ENCODE results near the gene CELF4. TPM values are rescaled to one million over a fixed set of nuclear protein-coding genes. Genes with fewer than 3 reads are reported as not detected.

Gene CELF4
- total and polyA plus RNA-seq, 2 of the 4 experiments (the other 2 are of a cell fraction) = not detected

DNA sequence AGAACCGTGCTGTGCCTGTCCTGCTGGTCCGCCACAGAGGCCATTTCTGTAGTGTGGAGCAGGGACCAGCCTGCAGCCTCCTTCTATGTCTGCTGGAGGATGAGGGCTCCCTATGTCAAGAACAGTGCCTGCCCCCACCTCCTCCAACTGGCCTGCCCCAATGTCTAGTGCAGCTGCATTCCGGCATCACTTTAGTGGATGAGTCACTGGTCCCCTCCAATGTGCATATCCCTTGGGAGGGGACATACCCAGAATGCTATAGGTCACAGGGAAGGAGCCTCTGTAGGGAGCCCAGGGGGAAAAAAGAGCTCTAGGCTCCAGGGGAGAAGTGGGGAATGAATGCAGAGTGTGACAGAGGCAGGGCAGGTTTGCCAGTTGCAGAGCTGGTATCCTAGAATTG, 219.6 kb downstream of the CELF4 start:
- CTCF ChIA-PET = interaction anchor here (0.6 kb wide), 1 partner anchor 412 kb away, joined by 3 read pairs; no protein-coding TSS in a partner anchor
- Histone ChIP-seq H3K9me3 (ENCODE audit: control insufficient read depth, insufficient read depth, low read length) (no peaks in the 10 kb centered on the region), H3K79me1 (ENCODE audit: low read depth in 1 of 2, low read length in 2 of 2) (no peaks in the 10 kb centered on the region), H2BK15ac (ENCODE audit: low read depth, low read length) (no peak overlapping the region), H3K27me3 (ENCODE audit: control insufficient read depth, insufficient read depth, low read length) (peaks cover 26% of the 10 kb centered on the region), H3K18ac (ENCODE audit: low read depth, low read length) (no peak overlapping the region), H3K27ac (ENCODE audit: insufficient read depth, low read length) (no peak overlapping the region), H3K36me3 (ENCODE audit: control insufficient read depth, insufficient read depth, low read length) (no peaks in the 10 kb centered on the region), H2BK5ac (ENCODE audit: low read depth, low read length, poor library complexity, severe bottlenecking) (no peak overlapping the region), H3K56ac (ENCODE audit: extremely low read depth, insufficient read depth, low read length) (no peak overlapping the region), H4K91ac (ENCODE audit: insufficient read depth, low read depth, low read length) (no peak overlapping the region), H2BK120ac (ENCODE audit: low read depth, low read length) (no peak overlapping the region), H4K8ac (ENCODE audit: low read depth in 2 of 2, low read length in 2 of 2) (no peak overlapping the region), H4K20me1 (ENCODE audit: insufficient read depth, low read length) (no peaks in the 10 kb centered on the region), H2AK5ac (ENCODE audit: low read depth, low read length) (no peak overlapping the region), H2AK9ac (replicated peaks; ENCODE audit: low read depth, low read length, poor library complexity) (no peak overlapping the region), H3K9ac (ENCODE audit: low read depth, low read length) (no peak overlapping the region), H2AFZ (replicated peaks; ENCODE audit: low read length, poor library complexity) (no peak overlapping the region), H3K4me1 (ENCODE audit: control insufficient read depth, insufficient read depth, low read length) (no peaks in the 10 kb centered on the region), H3K4me2 (ENCODE audit: low read depth, low read length) (no peak overlapping the region), H3K9me1 (ENCODE audit: insufficient read depth, low read length) (no peaks in the 10 kb centered on the region), H3K23ac (ENCODE audit: low read depth, low read length) (no peak overlapping the region), H3K14ac (replicated peaks; ENCODE audit: low read depth, low read length) (no peak overlapping the region), H3K4me3 (ENCODE audit: insufficient read depth, low read depth, low read length) (no peak overlapping the region), H3K4ac (ENCODE audit: low read depth, low read length) (no peak overlapping the region), H4K5ac (ENCODE audit: low read depth, low read length) (no peak overlapping the region), H2BK20ac (ENCODE audit: low read depth, low read length) (no peak overlapping the region)
- no peak for ATAC-seq (ENCODE audit: low read depth)
- dilution Hi-C loops (cut with HindIII; ENCODE audit: low sequenced_read_pairs, unreplicated experiment) = no loop called here
- DNase-seq = no peak
- no CpG with 5 or more reads among the region's 3 CpGs for WGBS, 2 experiments (ENCODE audit: extremely low coverage in 2 of 2, insufficient read length in 1 of 2)
- TF ChIP-seq RCOR1 (IDR thresholded peaks at IDR 0.05; ENCODE audit: insufficient replicate concordance, low read length) = no peak
- no peak for TF ChIP-seq RAD21 (IDR thresholded peaks at IDR 0.05; ENCODE audit: low read length)
- TF ChIP-seq MAFK (IDR thresholded peaks at IDR 0.05; ENCODE audit: low read depth, low read length) = no peak
- TF ChIP-seq SMC3 (IDR thresholded peaks at IDR 0.05; ENCODE audit: low read depth, low read length) = no peak
- no peak for TF ChIP-seq CHD1 (IDR thresholded peaks at IDR 0.05; ENCODE audit: low read depth, low read length)
- in situ Hi-C loops (cut with MboI; ENCODE audit: low sequenced_read_pairs) = no loop called here
- POLR2A ChIA-PET (ENCODE audit: unreplicated experiment) = no interaction called here
- BruUV-seq (replicated peaks) = no TSS peak
- intact Hi-C loops (cut with micrococcal nuclease) = no loop called here
